H9 (cell line): Measurements from ENCODE around the gene BAIAP2. TPM values are rescaled to one million over a fixed set of nuclear protein-coding genes. Genes with fewer than 3 reads are reported as not detected.

Source experiments
- DNase-seq: peaks from one replicate; pipeline ENCODE4 v3.0.0-alpha.2; 2017
- H2AFZ ChIP-seq: one replicate; pipeline ENCODE4 v1.6.1; 2013; ENCODE audit warnings: mild to moderate bottlenecking, low read length, control low read depth, moderate library complexity
- H2AK5ac ChIP-seq: 2 replicates; pipeline ENCODE4 v1.6.1; 2013; ENCODE audit warnings: low read length, control low read depth, mixed read lengths; ENCODE audit not compliant: insufficient read length
- H2BK120ac ChIP-seq: one replicate; pipeline ENCODE4 v1.6.1; 2013; ENCODE audit warnings: low read depth, mild to moderate bottlenecking, low read length, control low read depth, inconsistent platforms; ENCODE audit not compliant: poor library complexity, severe bottlenecking
- H2BK12ac ChIP-seq: 2 replicates; pipeline ENCODE4 v1.6.1; 2013; ENCODE audit warnings: low read length, control low read depth, mixed read lengths, low read depth; ENCODE audit not compliant: insufficient read length
- H2BK15ac ChIP-seq: 2 replicates; pipeline ENCODE4 v1.6.1; 2013; ENCODE audit warnings: low read depth, low read length, control low read depth
- H2BK20ac ChIP-seq: one replicate; pipeline ENCODE4 v1.6.1; 2013; ENCODE audit warnings: low read depth, mild to moderate bottlenecking, low read length, control low read depth, inconsistent platforms; ENCODE audit not compliant: poor library complexity, severe bottlenecking
- H2BK5ac ChIP-seq: 2 replicates; pipeline ENCODE4 v1.6.1; 2013; ENCODE audit warnings: low read length, control low read depth, mixed read lengths; ENCODE audit not compliant: insufficient read length
- H3K14ac ChIP-seq: 2 replicates; pipeline ENCODE4 v1.6.1; 2013; ENCODE audit warnings: low read length, control low read depth; ENCODE audit not compliant: insufficient read depth
- H3K18ac ChIP-seq: 2 replicates; pipeline ENCODE4 v1.6.1; 2013; ENCODE audit warnings: low read depth, mild to moderate bottlenecking, mixed read lengths, low read length, control low read depth; ENCODE audit not compliant: insufficient read length
- H3K23ac ChIP-seq: 2 replicates; pipeline ENCODE4 v1.6.1; 2013; ENCODE audit warnings: low read length, control low read depth, mixed read lengths, low read depth; ENCODE audit not compliant: insufficient read length
- H3K23me2 ChIP-seq: 2 replicates; pipeline ENCODE4 v1.6.1; 2013; ENCODE audit warnings: low read depth, mild to moderate bottlenecking, mixed read lengths, low read length, control low read depth; ENCODE audit not compliant: insufficient read length, poor library complexity, severe bottlenecking
- H3K27ac ChIP-seq: 2 replicates; pipeline ENCODE4 v1.5.1; 2013; ENCODE audit warnings: low read length, control low read depth, mixed read lengths, low read depth; ENCODE audit not compliant: insufficient read length
- H3K27me3 ChIP-seq: 2 replicates; pipeline ENCODE4 v1.6.1; 2013; ENCODE audit warnings: low read length, control low read depth, inconsistent platforms; ENCODE audit not compliant: insufficient read depth
- H3K4ac ChIP-seq: 2 replicates; pipeline ENCODE4 v1.6.1; 2013; ENCODE audit warnings: low read depth, mild to moderate bottlenecking, control low read depth, inconsistent platforms, low read length, moderate library complexity
- H3K4me1 ChIP-seq: 2 replicates; pipeline ENCODE4 v1.6.1; 2013; ENCODE audit warnings: low read length, control low read depth, inconsistent platforms; ENCODE audit not compliant: insufficient read depth
- H3K4me2 ChIP-seq: 2 replicates; pipeline ENCODE4 v1.6.1; 2013; ENCODE audit warnings: low read length, control low read depth, mixed read lengths; ENCODE audit not compliant: insufficient read length, insufficient read depth
- H3K56ac ChIP-seq: 2 replicates; pipeline ENCODE4 v1.6.1; 2013; ENCODE audit warnings: low read depth, mild to moderate bottlenecking, mixed read lengths, low read length, control low read depth; ENCODE audit not compliant: insufficient read length
- H3K79me1 ChIP-seq: 2 replicates; pipeline ENCODE4 v1.6.1; 2013; ENCODE audit warnings: low read depth, mild to moderate bottlenecking, moderate library complexity, low read length, control low read depth, inconsistent platforms; ENCODE audit not compliant: insufficient read depth, poor library complexity, severe bottlenecking
- H3K79me2 ChIP-seq: 2 replicates; pipeline ENCODE4 v1.6.1; 2013; ENCODE audit warnings: low read length, control low read depth, inconsistent platforms; ENCODE audit not compliant: insufficient read depth
- H3K9ac ChIP-seq: 2 replicates; pipeline ENCODE4 v1.6.1; 2013; ENCODE audit warnings: low read length, control low read depth, mixed read lengths; ENCODE audit not compliant: insufficient read length; ENCODE audit errors: extremely low read depth
- H3K9me3 ChIP-seq: one replicate; pipeline ENCODE4 v1.6.1; 2013; ENCODE audit warnings: low read depth, low read length, inconsistent platforms; ENCODE audit not compliant: control insufficient read depth
- H3T11ph ChIP-seq: one replicate; pipeline ENCODE4 v1.6.1; 2013; ENCODE audit warnings: mild to moderate bottlenecking, low read length, control low read depth, inconsistent platforms
- H4K20me1 ChIP-seq: one replicate; pipeline ENCODE4 v1.6.1; 2013; ENCODE audit not compliant: control insufficient read depth, insufficient read length, insufficient read depth
- H4K5ac ChIP-seq: 2 replicates; pipeline ENCODE4 v1.6.1; 2013; ENCODE audit warnings: low read depth, mild to moderate bottlenecking, mixed read lengths, low read length, control low read depth; ENCODE audit not compliant: insufficient read length
- H4K8ac ChIP-seq: replicated peaks from 2 replicates; pipeline ENCODE4 v1.6.1; 2013; ENCODE audit warnings: low read length, control low read depth, mixed read lengths, low read depth; ENCODE audit not compliant: insufficient read length
- H4K91ac ChIP-seq: 2 replicates; pipeline ENCODE4 v1.6.1; 2013; ENCODE audit warnings: low read depth, mild to moderate bottlenecking, moderate library complexity, mixed read lengths, low read length, control low read depth; ENCODE audit not compliant: insufficient read length
- H3K27ac Mint-ChIP-seq, 3 experiments: 2 replicates in 2 of 3; 3 replicates in 1 of 3; pipeline ENCODE4 v1.8.0; 2020 to 2021; ENCODE audit warnings: mixed read lengths in 3 of 3, mild to moderate bottlenecking in 1 of 3, moderate library complexity in 1 of 3
- H3K27me3 Mint-ChIP-seq: 2 replicates; pipeline ENCODE4 v1.8.0; 2021; ENCODE audit warnings: low read depth, mild to moderate bottlenecking, moderate library complexity, mixed read lengths
- H3K36me3 Mint-ChIP-seq, 3 experiments: 2 replicates in 2 of 3; 3 replicates in 1 of 3; pipeline ENCODE4 v1.8.0; 2020 to 2021; ENCODE audit warnings: low read depth in 3 of 3, mixed read lengths in 3 of 3; ENCODE audit not compliant: insufficient read depth in 1 of 3
- H3K4me1 Mint-ChIP-seq, 2 experiments: 2 replicates each; pipeline ENCODE4 v1.8.0; 2020; ENCODE audit warnings: mixed read lengths in 2 of 2
- H3K4me3 Mint-ChIP-seq, 2 experiments: 2 replicates in 1 of 2; 3 replicates in 1 of 2; pipeline ENCODE4 v1.8.0; 2020 to 2021; ENCODE audit warnings: mild to moderate bottlenecking in 2 of 2, mixed read lengths in 2 of 2, moderate library complexity in 1 of 2
- H3K9me3 Mint-ChIP-seq, 2 experiments: 2 replicates in 1 of 2; 3 replicates in 1 of 2; pipeline ENCODE4 v1.8.0; 2020; ENCODE audit warnings: mild to moderate bottlenecking in 2 of 2, mixed read lengths in 2 of 2, moderate library complexity in 1 of 2
- WGBS: extraction: QIAGEN DNeasy Blood & Tissue Kit; methylation state at CpG from one replicate; pipeline ENCODE4 v1.1.7; 2013; ENCODE audit warnings: missing lambda C conversion rate, low lambda C conversion rate, mixed read lengths; ENCODE audit not compliant: insufficient read length; ENCODE audit errors: extremely low coverage; 5-methylcytosine and 5-hydroxymethylcytosine counted together
- total RNA-seq: library from RNA; stranded (reverse); gene quantifications from 2 replicates; pipeline ENCODE4 v1.2.1, GENCODE V29; 2021
- TF ChIP-seq, protein P1 (sequence below): fragments of 200-600 bp; sonication (generic); conservative IDR thresholded peaks from 3 replicates; pipeline ENCODE4 v1.8.0; 2021; ENCODE audit warnings: antibody characterized with exemption, mild to moderate bottlenecking

BAIAP2 gene
- total RNA-seq, 1 experiment from 2014 or later: 27.8 TPM

DNA sequence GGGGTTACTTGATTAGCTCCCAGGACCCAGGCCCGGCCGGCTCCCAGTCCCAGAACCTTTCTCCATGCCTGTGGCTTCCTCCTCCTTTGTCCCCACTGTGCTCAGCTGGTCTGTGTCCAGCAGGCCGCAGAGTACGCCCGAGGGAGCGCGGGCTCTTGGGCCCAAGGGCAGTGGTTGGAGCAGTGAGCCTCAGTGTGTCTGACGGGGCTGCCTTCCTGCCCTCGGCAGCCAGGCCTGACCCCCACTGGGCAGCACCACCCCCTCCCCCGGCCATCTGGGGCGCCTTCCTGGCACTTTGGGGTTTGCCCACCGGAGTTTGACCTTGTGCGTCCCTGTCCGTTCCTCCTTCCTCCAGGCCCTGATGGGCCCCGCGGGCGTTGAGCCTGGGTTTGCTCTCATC lies 67.9 kb downstream of the BAIAP2 start:
- no peak overlapping the region for H2BK120ac ChIP-seq
- H3K4me1 Mint-ChIP-seq: no peaks in the 10 kb centered on the region
- H3K27ac Mint-ChIP-seq: no peak overlapping the region
- H2BK5ac ChIP-seq: no peak overlapping the region
- H3K4me2 ChIP-seq: no peak overlapping the region
- H4K20me1 ChIP-seq: no peaks in the 10 kb centered on the region
- no peaks in the 10 kb centered on the region for H3K79me2 ChIP-seq
- H2BK12ac ChIP-seq: no peak overlapping the region
- no peak overlapping the region for H3K9ac ChIP-seq
- H2BK15ac ChIP-seq: no peak overlapping the region
- H3K27ac ChIP-seq: no peak overlapping the region
- no peak overlapping the region for H3K23ac ChIP-seq
- H3K4me1 ChIP-seq: no peaks in the 10 kb centered on the region
- H3K56ac ChIP-seq: no peak overlapping the region
- no peak overlapping the region for H3K18ac ChIP-seq
- no peaks in the 10 kb centered on the region for H3K79me1 ChIP-seq
- H3K36me3 Mint-ChIP-seq: no peaks in the 10 kb centered on the region; a peak in 2 of 7 replicates
- no CpG with 5 or more reads among the region's 17 CpGs for WGBS
- no peak overlapping the region for H2AFZ ChIP-seq
- no peaks in the 10 kb centered on the region for H3K9me3 ChIP-seq
- no peak for DNase-seq
- no peak overlapping the region for H4K91ac ChIP-seq
- H3K4me3 Mint-ChIP-seq: no peak overlapping the region
- peaks cover 3% of the 10 kb centered on the region for H3K23me2 ChIP-seq
- no peak overlapping the region for H2BK20ac ChIP-seq
- no peak overlapping the region for H3T11ph ChIP-seq
- H3K27me3 Mint-ChIP-seq: no peaks in the 10 kb centered on the region
- H4K8ac ChIP-seq: no peak overlapping the region
- no peak overlapping the region for H2AK5ac ChIP-seq
- H4K5ac ChIP-seq: no peak overlapping the region
- TF ChIP-seq, protein P1, sequence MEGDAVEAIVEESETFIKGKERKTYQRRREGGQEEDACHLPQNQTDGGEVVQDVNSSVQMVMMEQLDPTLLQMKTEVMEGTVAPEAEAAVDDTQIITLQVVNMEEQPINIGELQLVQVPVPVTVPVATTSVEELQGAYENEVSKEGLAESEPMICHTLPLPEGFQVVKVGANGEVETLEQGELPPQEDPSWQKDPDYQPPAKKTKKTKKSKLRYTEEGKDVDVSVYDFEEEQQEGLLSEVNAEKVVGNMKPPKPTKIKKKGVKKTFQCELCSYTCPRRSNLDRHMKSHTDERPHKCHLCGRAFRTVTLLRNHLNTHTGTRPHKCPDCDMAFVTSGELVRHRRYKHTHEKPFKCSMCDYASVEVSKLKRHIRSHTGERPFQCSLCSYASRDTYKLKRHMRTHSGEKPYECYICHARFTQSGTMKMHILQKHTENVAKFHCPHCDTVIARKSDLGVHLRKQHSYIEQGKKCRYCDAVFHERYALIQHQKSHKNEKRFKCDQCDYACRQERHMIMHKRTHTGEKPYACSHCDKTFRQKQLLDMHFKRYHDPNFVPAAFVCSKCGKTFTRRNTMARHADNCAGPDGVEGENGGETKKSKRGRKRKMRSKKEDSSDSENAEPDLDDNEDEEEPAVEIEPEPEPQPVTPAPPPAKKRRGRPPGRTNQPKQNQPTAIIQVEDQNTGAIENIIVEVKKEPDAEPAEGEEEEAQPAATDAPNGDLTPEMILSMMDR: no peak
- no peak overlapping the region for H3K4ac ChIP-seq
- H3K27me3 ChIP-seq: no peaks in the 10 kb centered on the region
- H3K14ac ChIP-seq: no peak overlapping the region
- H3K9me3 Mint-ChIP-seq: no peaks in the 10 kb centered on the region; a peak in 1 of 5 replicates
